OCI-LY7 (cell line): ENCODE results near the gene GLIPR1L1. TPM values are rescaled to one million over a fixed set of nuclear protein-coding genes. Genes with fewer than 3 reads are reported as not detected.

Experiments
- Bru-seq: library from RNA; stranded (reverse); fragments of 400-500 nt; gene quantifications from one replicate; lab custom pipeline; 2021; lab: Mats Ljungman, UMichigan
- BruChase-seq, 2 experiments: library from RNA; stranded (reverse); fragments of 400-500 nt; gene quantifications; one replicate each; lab custom pipeline; 2021; lab: Mats Ljungman, UMichigan
- BruUV-seq: library from RNA; stranded (reverse); fragments of 400-500 nt; replicated peaks from 2 replicates; lab custom pipeline; 2021; lab: Mats Ljungman, UMichigan
- CTCF ChIA-PET: fragments of 300-600 bp; sonication (Branson Sonifier 250); formaldehyde crosslinking; loops from one replicate; lab custom pipeline; 2022; ENCODE audit warnings: antibody characterized with exemption; ENCODE audit not compliant: unreplicated experiment; lab: Charles Lee
- POLR2A ChIA-PET: fragments of 300-600 bp; sonication (Branson Sonifier 250); formaldehyde crosslinking; loops from one replicate; lab custom pipeline; 2022; ENCODE audit warnings: antibody characterized with exemption; lab: Charles Lee
- DNase-seq: peaks from one replicate; pipeline ENCODE4 v3.0.0-alpha.2; 2015; ENCODE audit warnings: low spot score
- H2AFZ ChIP-seq: fragments of 200-600 bp; sonication (generic), shearing (Covaris generic); 2 replicates; pipeline ENCODE4 v1.6.1; 2014; ENCODE audit warnings: mild to moderate bottlenecking, antibody characterized with exemption, low read length, moderate library complexity
- H3K27ac ChIP-seq: fragments of 200-600 bp; sonication (generic); 2 replicates; pipeline ENCODE4 v1.5.1; 2014; ENCODE audit warnings: mixed run types, low read depth, mild to moderate bottlenecking, moderate library complexity, low read length, inconsistent platforms; ENCODE audit not compliant: poor library complexity, severe bottlenecking
- H3K36me3 ChIP-seq: fragments of 200-600 bp; sonication (generic); 2 replicates; pipeline ENCODE4 v1.6.1; 2014; ENCODE audit warnings: mild to moderate bottlenecking, antibody characterized with exemption, low read length, moderate library complexity, mixed read lengths; ENCODE audit not compliant: insufficient read depth
- H3K4me1 ChIP-seq: fragments of 200-600 bp; sonication (generic); 2 replicates; pipeline ENCODE4 v1.5.1; 2014; ENCODE audit warnings: mild to moderate bottlenecking, low read length; ENCODE audit not compliant: insufficient read depth, poor library complexity, severe bottlenecking
- H3K4me2 ChIP-seq: fragments of 200-600 bp; sonication (generic); 2 replicates; pipeline ENCODE4 v1.6.1; 2014; ENCODE audit warnings: mild to moderate bottlenecking, low read length
- H3K4me3 ChIP-seq: fragments of 200-600 bp; sonication (generic); 2 replicates; pipeline ENCODE4 v1.5.1; 2014; ENCODE audit warnings: mild to moderate bottlenecking, low read depth, low read length; ENCODE audit not compliant: poor library complexity, severe bottlenecking
- H3K79me2 ChIP-seq: fragments of 200-600 bp; sonication (generic); 2 replicates; pipeline ENCODE4 v1.6.1; 2016; ENCODE audit warnings: low read depth, mild to moderate bottlenecking, low read length, moderate library complexity, mixed read lengths; ENCODE audit not compliant: insufficient read depth
- H3K9me2 ChIP-seq: fragments of 200-600 bp; sonication (generic); 2 replicates; pipeline ENCODE4 v1.6.1; 2016; ENCODE audit warnings: mild to moderate bottlenecking, low read length, mixed read lengths; ENCODE audit not compliant: insufficient read depth
- H3K9me3 ChIP-seq: fragments of 200-600 bp; sonication (generic); 2 replicates; pipeline ENCODE4 v1.6.1; 2014; ENCODE audit warnings: mild to moderate bottlenecking, mixed run types, low read length, mixed read lengths
- H4K20me1 ChIP-seq: fragments of 200-600 bp; sonication (generic); 2 replicates; pipeline ENCODE4 v1.6.1; 2014; ENCODE audit warnings: mild to moderate bottlenecking, antibody characterized with exemption, low read length, moderate library complexity, mixed read lengths; ENCODE audit not compliant: insufficient read depth
- CTCF ChIP-seq: fragments of 200-600 bp; sonication (generic); conservative IDR thresholded peaks from 2 replicates; pipeline ENCODE4 v1.5.1; 2014; ENCODE audit warnings: mild to moderate bottlenecking, antibody characterized with exemption, low read length, moderate library complexity, mixed read lengths
- EZH2phosphoT487 ChIP-seq: fragments of 200-600 bp; sonication (generic); IDR thresholded peaks from 2 replicates; pipeline ENCODE4 v1.6.1; 2018; ENCODE audit warnings: low read depth, borderline replicate concordance, mild to moderate bottlenecking, mixed run types, antibody characterized with exemption, low read length, moderate library complexity, mixed read lengths
- intact Hi-C: fragments of 100-400 bp; cut with micrococcal nuclease; formaldehyde crosslinking; loops from one replicate; pipeline ENCODE4 v1.10.0; 2022; ENCODE audit not compliant: unreplicated experiment
- long read RNA-seq: library from polyadenylated mRNA; stranded (forward); transcript quantifications from one replicate; pipeline ENCODE4 v2.0.0, GENCODE V29; 2022
- total RNA-seq, 2 experiments: library from RNA; depleted of rRNA in 1 of 2; stranded (reverse); fragments of >200 nt in 1 of 2; shearing (Covaris generic) in 1 of 2; gene quantifications; 2 replicates each; pipeline ENCODE4 v1.2.3, GENCODE V29; 2014 to 2022

GLIPR1L1 gene
- not detected in 2 replicates for total RNA-seq (2014; rRNA removed; shearing (Covaris generic))
- not detected in 2 replicates for total RNA-seq (2022)
- Bru-seq, nascent RNA = not detected
- BruChase-seq, experiment 1, labeled RNA remaining after a 6-hour chase = not detected
- percentile 4 among the genes with signal in this experiment for BruChase-seq, experiment 2, labeled RNA remaining after a 2-hour chase
- long read RNA-seq = 0 reads

- no peak for TF ChIP-seq EZH2phosphoT487
- TF ChIP-seq CTCF = peak; percentile 88
- no TSS peak for BruUV-seq
- Histone ChIP-seq H2AFZ (no peak within 1 kb of the TSS), H3K4me2 (no peak within 1 kb of the TSS), H3K27ac (no peak within 1 kb of the TSS), H3K9me3 (no peaks in the 10 kb centered on the region), H3K79me2 (no peaks in the 10 kb centered on the region), H3K36me3 (no peaks in the 10 kb centered on the region), H3K9me2 (no peaks in the 10 kb centered on the region), H3K4me3 (no peak within 1 kb of the TSS), H4K20me1 (no peaks in the 10 kb centered on the region), H3K4me1 (peaks cover 4% of the 10 kb centered on the region)
- ChIA-PET POLR2A (no interaction called here), CTCF (no interaction called here)
- peak; percentile 73 for DNase-seq
- intact Hi-C loops = loop anchor here (1.0 to 5.0 kb wide), 2 partner anchors 154 to 173 kb away; no protein-coding TSS in a partner anchor
These were observed at the start of gene GLIPR1L1 for GRCh38 chr12:75334384-75335030. TSS of gene GLIPR1L1 (plus strand) at chr12:75334670. CDS start at chr12:75334729, 59 bp downstream.

GRCh38 chr12:75288860-75289259, 45.6 kb upstream of the GLIPR1L1 start:
- POLR2A ChIA-PET = no interaction called here
- Histone ChIP-seq H3K36me3 (no peaks in the 10 kb centered on the region), H3K9me2 (no peaks in the 10 kb centered on the region), H3K9me3 (no peaks in the 10 kb centered on the region), H3K4me1 (no peaks in the 10 kb centered on the region), H4K20me1 (no peaks in the 10 kb centered on the region), H3K79me2 (no peaks in the 10 kb centered on the region), H3K4me2 (no peak overlapping the region), H3K27ac (no peak overlapping the region), H2AFZ (no peak overlapping the region), H3K4me3 (no peak overlapping the region)
- intact Hi-C loops = no loop called here
- no peak for TF ChIP-seq CTCF
- no peak for TF ChIP-seq EZH2phosphoT487
- CTCF ChIA-PET = no interaction called here
- DNase-seq = no peak
- BruUV-seq = no TSS peak

GRCh38 chr12:75289753-75290152, 44.7 kb upstream of the GLIPR1L1 start:
- no peak overlapping the region for H3K4me3 ChIP-seq
- no TSS peak for BruUV-seq
- TF ChIP-seq CTCF (peak; percentile 45; the same call in 1 of the 2 replicates), EZH2phosphoT487 (no peak)
- ChIA-PET POLR2A (no interaction called here), CTCF (no interaction called here)
- intact Hi-C loops = no loop called here
- no peaks in the 10 kb centered on the region for H4K20me1 ChIP-seq
- no peak overlapping the region for H3K27ac ChIP-seq
- DNase-seq = no peak
- no peaks in the 10 kb centered on the region for H3K36me3 ChIP-seq
- no peaks in the 10 kb centered on the region for H3K4me1 ChIP-seq
- H3K79me2 ChIP-seq = no peaks in the 10 kb centered on the region
- H3K9me2 ChIP-seq = no peaks in the 10 kb centered on the region
- H3K9me3 ChIP-seq = no peaks in the 10 kb centered on the region
- no peak overlapping the region for H2AFZ ChIP-seq
- no peak overlapping the region for H3K4me2 ChIP-seq
